H9 (cell line): Measurements from ENCODE around the gene ZNF385B. TPM values are rescaled to one million over a fixed set of nuclear protein-coding genes. Genes with fewer than 3 reads are reported as not detected.

Experiments used
- DNase-seq: peaks from one replicate; pipeline ENCODE4 v3.0.0-alpha.2; 2017
- H2AFZ ChIP-seq: one replicate; pipeline ENCODE4 v1.6.1; 2013; ENCODE audit warnings: mild to moderate bottlenecking, low read length, control low read depth, moderate library complexity
- H2AK5ac ChIP-seq: 2 replicates; pipeline ENCODE4 v1.6.1; 2013; ENCODE audit warnings: low read length, control low read depth, mixed read lengths; ENCODE audit not compliant: insufficient read length
- H2BK120ac ChIP-seq: one replicate; pipeline ENCODE4 v1.6.1; 2013; ENCODE audit warnings: low read depth, mild to moderate bottlenecking, low read length, control low read depth, inconsistent platforms; ENCODE audit not compliant: poor library complexity, severe bottlenecking
- H2BK12ac ChIP-seq: 2 replicates; pipeline ENCODE4 v1.6.1; 2013; ENCODE audit warnings: low read length, control low read depth, mixed read lengths, low read depth; ENCODE audit not compliant: insufficient read length
- H2BK15ac ChIP-seq: 2 replicates; pipeline ENCODE4 v1.6.1; 2013; ENCODE audit warnings: low read depth, low read length, control low read depth
- H2BK20ac ChIP-seq: one replicate; pipeline ENCODE4 v1.6.1; 2013; ENCODE audit warnings: low read depth, mild to moderate bottlenecking, low read length, control low read depth, inconsistent platforms; ENCODE audit not compliant: poor library complexity, severe bottlenecking
- H2BK5ac ChIP-seq: 2 replicates; pipeline ENCODE4 v1.6.1; 2013; ENCODE audit warnings: low read length, control low read depth, mixed read lengths; ENCODE audit not compliant: insufficient read length
- H3K14ac ChIP-seq: 2 replicates; pipeline ENCODE4 v1.6.1; 2013; ENCODE audit warnings: low read length, control low read depth; ENCODE audit not compliant: insufficient read depth
- H3K18ac ChIP-seq: 2 replicates; pipeline ENCODE4 v1.6.1; 2013; ENCODE audit warnings: low read depth, mild to moderate bottlenecking, mixed read lengths, low read length, control low read depth; ENCODE audit not compliant: insufficient read length
- H3K23ac ChIP-seq: 2 replicates; pipeline ENCODE4 v1.6.1; 2013; ENCODE audit warnings: low read length, control low read depth, mixed read lengths, low read depth; ENCODE audit not compliant: insufficient read length
- H3K23me2 ChIP-seq: 2 replicates; pipeline ENCODE4 v1.6.1; 2013; ENCODE audit warnings: low read depth, mild to moderate bottlenecking, mixed read lengths, low read length, control low read depth; ENCODE audit not compliant: insufficient read length, poor library complexity, severe bottlenecking
- H3K27ac ChIP-seq: 2 replicates; pipeline ENCODE4 v1.5.1; 2013; ENCODE audit warnings: low read length, control low read depth, mixed read lengths, low read depth; ENCODE audit not compliant: insufficient read length
- H3K27me3 ChIP-seq: 2 replicates; pipeline ENCODE4 v1.6.1; 2013; ENCODE audit warnings: low read length, control low read depth, inconsistent platforms; ENCODE audit not compliant: insufficient read depth
- H3K4ac ChIP-seq: 2 replicates; pipeline ENCODE4 v1.6.1; 2013; ENCODE audit warnings: low read depth, mild to moderate bottlenecking, control low read depth, inconsistent platforms, low read length, moderate library complexity
- H3K4me1 ChIP-seq: 2 replicates; pipeline ENCODE4 v1.6.1; 2013; ENCODE audit warnings: low read length, control low read depth, inconsistent platforms; ENCODE audit not compliant: insufficient read depth
- H3K4me2 ChIP-seq: 2 replicates; pipeline ENCODE4 v1.6.1; 2013; ENCODE audit warnings: low read length, control low read depth, mixed read lengths; ENCODE audit not compliant: insufficient read length, insufficient read depth
- H3K56ac ChIP-seq: 2 replicates; pipeline ENCODE4 v1.6.1; 2013; ENCODE audit warnings: low read depth, mild to moderate bottlenecking, mixed read lengths, low read length, control low read depth; ENCODE audit not compliant: insufficient read length
- H3K79me1 ChIP-seq: 2 replicates; pipeline ENCODE4 v1.6.1; 2013; ENCODE audit warnings: low read depth, mild to moderate bottlenecking, moderate library complexity, low read length, control low read depth, inconsistent platforms; ENCODE audit not compliant: insufficient read depth, poor library complexity, severe bottlenecking
- H3K79me2 ChIP-seq: 2 replicates; pipeline ENCODE4 v1.6.1; 2013; ENCODE audit warnings: low read length, control low read depth, inconsistent platforms; ENCODE audit not compliant: insufficient read depth
- H3K9ac ChIP-seq: 2 replicates; pipeline ENCODE4 v1.6.1; 2013; ENCODE audit warnings: low read length, control low read depth, mixed read lengths; ENCODE audit not compliant: insufficient read length; ENCODE audit errors: extremely low read depth
- H3K9me3 ChIP-seq: one replicate; pipeline ENCODE4 v1.6.1; 2013; ENCODE audit warnings: low read depth, low read length, inconsistent platforms; ENCODE audit not compliant: control insufficient read depth
- H3T11ph ChIP-seq: one replicate; pipeline ENCODE4 v1.6.1; 2013; ENCODE audit warnings: mild to moderate bottlenecking, low read length, control low read depth, inconsistent platforms
- H4K20me1 ChIP-seq: one replicate; pipeline ENCODE4 v1.6.1; 2013; ENCODE audit not compliant: control insufficient read depth, insufficient read length, insufficient read depth
- H4K5ac ChIP-seq: 2 replicates; pipeline ENCODE4 v1.6.1; 2013; ENCODE audit warnings: low read depth, mild to moderate bottlenecking, mixed read lengths, low read length, control low read depth; ENCODE audit not compliant: insufficient read length
- H4K8ac ChIP-seq: replicated peaks from 2 replicates; pipeline ENCODE4 v1.6.1; 2013; ENCODE audit warnings: low read length, control low read depth, mixed read lengths, low read depth; ENCODE audit not compliant: insufficient read length
- H4K91ac ChIP-seq: 2 replicates; pipeline ENCODE4 v1.6.1; 2013; ENCODE audit warnings: low read depth, mild to moderate bottlenecking, moderate library complexity, mixed read lengths, low read length, control low read depth; ENCODE audit not compliant: insufficient read length
- H3K27ac Mint-ChIP-seq, 3 experiments: 2 replicates in 2 of 3; 3 replicates in 1 of 3; pipeline ENCODE4 v1.8.0; 2020 to 2021; ENCODE audit warnings: mixed read lengths in 3 of 3, mild to moderate bottlenecking in 1 of 3, moderate library complexity in 1 of 3
- H3K27me3 Mint-ChIP-seq: 2 replicates; pipeline ENCODE4 v1.8.0; 2021; ENCODE audit warnings: low read depth, mild to moderate bottlenecking, moderate library complexity, mixed read lengths
- H3K36me3 Mint-ChIP-seq, 3 experiments: 2 replicates in 2 of 3; 3 replicates in 1 of 3; pipeline ENCODE4 v1.8.0; 2020 to 2021; ENCODE audit warnings: low read depth in 3 of 3, mixed read lengths in 3 of 3; ENCODE audit not compliant: insufficient read depth in 1 of 3
- H3K4me1 Mint-ChIP-seq, 2 experiments: 2 replicates each; pipeline ENCODE4 v1.8.0; 2020; ENCODE audit warnings: mixed read lengths in 2 of 2
- H3K4me3 Mint-ChIP-seq, 2 experiments: 2 replicates in 1 of 2; 3 replicates in 1 of 2; pipeline ENCODE4 v1.8.0; 2020 to 2021; ENCODE audit warnings: mild to moderate bottlenecking in 2 of 2, mixed read lengths in 2 of 2, moderate library complexity in 1 of 2
- H3K9me3 Mint-ChIP-seq, 2 experiments: 2 replicates in 1 of 2; 3 replicates in 1 of 2; pipeline ENCODE4 v1.8.0; 2020; ENCODE audit warnings: mild to moderate bottlenecking in 2 of 2, mixed read lengths in 2 of 2, moderate library complexity in 1 of 2
- WGBS: extraction: QIAGEN DNeasy Blood & Tissue Kit; methylation state at CpG from one replicate; pipeline ENCODE4 v1.1.7; 2013; ENCODE audit warnings: missing lambda C conversion rate, low lambda C conversion rate, mixed read lengths; ENCODE audit not compliant: insufficient read length; ENCODE audit errors: extremely low coverage; 5-methylcytosine and 5-hydroxymethylcytosine counted together
- total RNA-seq: library from RNA; stranded (reverse); gene quantifications from 2 replicates; pipeline ENCODE4 v1.2.1, GENCODE V29; 2021
- TF ChIP-seq, protein P1 (sequence below): fragments of 200-600 bp; sonication (generic); conservative IDR thresholded peaks from 3 replicates; pipeline ENCODE4 v1.8.0; 2021; ENCODE audit warnings: antibody characterized with exemption, mild to moderate bottlenecking

The ZNF385B gene
- total RNA-seq, 1 experiment from 2014 or later = 2.1 TPM

DNA sequence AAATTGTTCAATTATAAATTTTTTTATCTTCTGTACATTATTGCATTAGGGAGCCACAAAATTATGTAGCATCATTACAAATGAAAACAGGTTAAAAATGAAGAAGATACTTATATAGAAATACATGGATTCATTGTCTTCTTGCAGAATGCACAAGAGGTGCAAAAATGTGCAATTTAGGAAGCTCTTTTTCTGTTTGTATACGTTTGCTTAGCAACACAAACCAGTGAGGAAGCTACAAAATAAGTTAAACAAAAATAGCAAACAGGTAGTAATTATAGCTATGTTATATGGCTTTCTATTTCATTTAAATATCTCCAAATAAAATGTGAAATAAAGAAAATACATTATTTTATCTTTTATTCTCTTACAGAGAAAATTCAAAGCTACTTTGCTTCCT is 419.2 kb downstream of the ZNF385B start:
- no peak overlapping the region for H2BK20ac ChIP-seq
- no peak overlapping the region for H3K56ac ChIP-seq
- H3K18ac ChIP-seq = no peak overlapping the region
- H4K20me1 ChIP-seq = no peaks in the 10 kb centered on the region
- no peak overlapping the region for H3K27ac Mint-ChIP-seq
- H3K14ac ChIP-seq = no peak overlapping the region
- H3K27ac ChIP-seq = no peak overlapping the region
- no peak overlapping the region for H3T11ph ChIP-seq
- no peak overlapping the region for H2BK120ac ChIP-seq
- no peak overlapping the region for H3K9ac ChIP-seq
- H3K9me3 Mint-ChIP-seq = no peaks in the 10 kb centered on the region
- H3K23me2 ChIP-seq = no peaks in the 10 kb centered on the region
- no peak overlapping the region for H3K4me3 Mint-ChIP-seq
- H3K4me1 Mint-ChIP-seq = peaks cover 44 to 47% of the 10 kb centered on the region in 2 experiments
- no peak overlapping the region for H4K5ac ChIP-seq
- H3K4ac ChIP-seq = no peak overlapping the region
- H3K4me1 ChIP-seq = peaks cover 9% of the 10 kb centered on the region; the same call in 1 of the 2 replicates
- no peaks in the 10 kb centered on the region for H3K27me3 Mint-ChIP-seq
- H2BK12ac ChIP-seq = no peak overlapping the region
- no peaks in the 10 kb centered on the region for H3K27me3 ChIP-seq
- H2AFZ ChIP-seq = no peak overlapping the region
- no peak overlapping the region for H3K23ac ChIP-seq
- no CpG with 5 or more reads among the region's 1 CpG for WGBS
- no peak overlapping the region for H2AK5ac ChIP-seq
- H3K9me3 ChIP-seq = no peaks in the 10 kb centered on the region
- no peak overlapping the region for H3K4me2 ChIP-seq
- H2BK15ac ChIP-seq = no peak overlapping the region
- no peaks in the 10 kb centered on the region for H3K79me1 ChIP-seq
- no peak for DNase-seq
- H2BK5ac ChIP-seq = no peak overlapping the region
- H3K79me2 ChIP-seq = no peaks in the 10 kb centered on the region
- no peaks in the 10 kb centered on the region for H3K36me3 Mint-ChIP-seq
- no peak overlapping the region for H4K91ac ChIP-seq
- TF ChIP-seq, protein P1, sequence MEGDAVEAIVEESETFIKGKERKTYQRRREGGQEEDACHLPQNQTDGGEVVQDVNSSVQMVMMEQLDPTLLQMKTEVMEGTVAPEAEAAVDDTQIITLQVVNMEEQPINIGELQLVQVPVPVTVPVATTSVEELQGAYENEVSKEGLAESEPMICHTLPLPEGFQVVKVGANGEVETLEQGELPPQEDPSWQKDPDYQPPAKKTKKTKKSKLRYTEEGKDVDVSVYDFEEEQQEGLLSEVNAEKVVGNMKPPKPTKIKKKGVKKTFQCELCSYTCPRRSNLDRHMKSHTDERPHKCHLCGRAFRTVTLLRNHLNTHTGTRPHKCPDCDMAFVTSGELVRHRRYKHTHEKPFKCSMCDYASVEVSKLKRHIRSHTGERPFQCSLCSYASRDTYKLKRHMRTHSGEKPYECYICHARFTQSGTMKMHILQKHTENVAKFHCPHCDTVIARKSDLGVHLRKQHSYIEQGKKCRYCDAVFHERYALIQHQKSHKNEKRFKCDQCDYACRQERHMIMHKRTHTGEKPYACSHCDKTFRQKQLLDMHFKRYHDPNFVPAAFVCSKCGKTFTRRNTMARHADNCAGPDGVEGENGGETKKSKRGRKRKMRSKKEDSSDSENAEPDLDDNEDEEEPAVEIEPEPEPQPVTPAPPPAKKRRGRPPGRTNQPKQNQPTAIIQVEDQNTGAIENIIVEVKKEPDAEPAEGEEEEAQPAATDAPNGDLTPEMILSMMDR = no peak
- H4K8ac ChIP-seq = no peak overlapping the region
